Ascending aorta (tissue), 2 donors: ENCODE data around the gene LARGE1. TPM values are rescaled to one million over a fixed set of nuclear protein-coding genes. Genes with fewer than 3 reads are reported as not detected.

Source experiments
- DNase-seq, 2 donors: peaks; one replicate each; pipeline ENCODE4 v3.0.0-alpha.2; 2019; ENCODE audit warnings: low spot score in 2 of 2
- H3K27ac ChIP-seq, 2 donors: fragments of 200-600 bp; sonication (generic); one replicate each; pipeline ENCODE4 v1.5.1; 2016 to 2017; ENCODE audit warnings: mild to moderate bottlenecking in 1 of 2
- H3K27me3 ChIP-seq: fragments of 200-600 bp; sonication (generic); one replicate; pipeline ENCODE4 v1.5.1; 2017
- H3K36me3 ChIP-seq, 2 donors: fragments of 200-600 bp; sonication (generic); one replicate each; pipeline ENCODE4 v1.5.1; 2016
- H3K4me1 ChIP-seq, 2 donors: fragments of 200-600 bp; sonication (generic); one replicate each; pipeline ENCODE4 v1.5.1; 2016 to 2017; ENCODE audit warnings: mild to moderate bottlenecking in 1 of 2
- H3K4me3 ChIP-seq, 2 donors: fragments of 200-600 bp; sonication (generic); one replicate each; pipeline ENCODE4 v1.5.1; 2016 to 2017; ENCODE audit warnings: mild to moderate bottlenecking in 1 of 2
- H3K9me3 ChIP-seq, 2 donors: fragments of 200-600 bp; sonication (generic); one replicate each; pipeline ENCODE4 v1.5.1; 2016
- intact Hi-C: fragments of 100-400 bp; cut with DNase I; formaldehyde crosslinking; loops from one replicate; pipeline ENCODE4 v1.15.1; 2023
- total RNA-seq: library from RNA; depleted of rRNA; stranded (reverse); fragments of >200 nt; gene quantifications from one replicate; pipeline ENCODE4 v1.1.0, GENCODE V29; 2016
- TF ChIP-seq, protein P1 (sequence below), 3 experiments: fragments of 200-600 bp in 2 of 3; fragments of 450-650 bp in 1 of 3; sonication (generic) in 2 of 3; IDR thresholded peaks; one replicate each; pipeline ENCODE4 v1.5.1; 2016 to 2019; ENCODE audit warnings: antibody characterized with exemption in 3 of 3, mild to moderate bottlenecking in 1 of 3, moderate library complexity in 1 of 3

Gene LARGE1
- total RNA-seq, 1 donor from 2014 or later: 40.6 TPM

DNA sequence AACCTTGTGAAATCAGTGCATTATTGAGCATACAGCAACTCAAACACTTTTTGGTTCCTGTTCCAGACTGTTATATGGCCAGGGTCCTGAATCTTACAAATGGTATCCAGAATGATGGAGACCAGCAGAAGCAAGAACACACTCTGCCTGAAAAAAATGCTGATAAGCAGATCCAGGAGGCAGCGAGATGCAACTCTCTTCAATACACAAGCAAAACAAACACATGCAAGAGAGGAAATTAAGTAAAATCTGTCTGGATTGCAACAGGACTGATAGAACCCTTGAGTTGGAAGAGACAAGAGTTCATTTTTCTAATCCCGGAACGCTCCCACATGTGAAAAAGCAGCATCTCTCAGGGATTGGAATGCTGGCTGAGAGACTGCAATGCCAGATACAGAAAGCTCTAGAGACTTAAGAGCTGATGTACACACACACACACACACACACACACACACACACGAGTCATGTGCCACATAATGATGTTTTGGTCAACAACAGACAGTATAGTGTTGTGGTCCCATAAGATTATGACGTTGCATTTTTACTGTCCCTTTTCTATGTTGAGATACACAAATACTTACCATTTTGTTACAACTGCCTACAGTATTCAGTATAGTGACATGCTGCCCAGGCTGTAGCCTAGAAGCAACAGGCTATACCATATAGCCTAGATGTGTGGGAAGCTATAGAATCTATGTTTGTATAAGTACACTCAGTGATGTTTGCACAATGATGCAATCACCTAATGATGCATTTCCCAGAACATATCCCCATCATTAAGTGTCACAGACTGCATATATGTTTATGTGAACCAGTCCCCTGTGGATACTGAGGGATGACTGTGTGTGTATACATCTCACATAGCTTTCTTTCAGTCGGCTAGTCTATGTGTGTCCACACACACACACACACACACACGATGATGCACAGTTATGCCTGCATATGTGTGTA lies 406.6 kb downstream of the LARGE1 start:
- no peaks in the 10 kb centered on the region for H3K4me1 ChIP-seq
- TF ChIP-seq, protein P1, sequence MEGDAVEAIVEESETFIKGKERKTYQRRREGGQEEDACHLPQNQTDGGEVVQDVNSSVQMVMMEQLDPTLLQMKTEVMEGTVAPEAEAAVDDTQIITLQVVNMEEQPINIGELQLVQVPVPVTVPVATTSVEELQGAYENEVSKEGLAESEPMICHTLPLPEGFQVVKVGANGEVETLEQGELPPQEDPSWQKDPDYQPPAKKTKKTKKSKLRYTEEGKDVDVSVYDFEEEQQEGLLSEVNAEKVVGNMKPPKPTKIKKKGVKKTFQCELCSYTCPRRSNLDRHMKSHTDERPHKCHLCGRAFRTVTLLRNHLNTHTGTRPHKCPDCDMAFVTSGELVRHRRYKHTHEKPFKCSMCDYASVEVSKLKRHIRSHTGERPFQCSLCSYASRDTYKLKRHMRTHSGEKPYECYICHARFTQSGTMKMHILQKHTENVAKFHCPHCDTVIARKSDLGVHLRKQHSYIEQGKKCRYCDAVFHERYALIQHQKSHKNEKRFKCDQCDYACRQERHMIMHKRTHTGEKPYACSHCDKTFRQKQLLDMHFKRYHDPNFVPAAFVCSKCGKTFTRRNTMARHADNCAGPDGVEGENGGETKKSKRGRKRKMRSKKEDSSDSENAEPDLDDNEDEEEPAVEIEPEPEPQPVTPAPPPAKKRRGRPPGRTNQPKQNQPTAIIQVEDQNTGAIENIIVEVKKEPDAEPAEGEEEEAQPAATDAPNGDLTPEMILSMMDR (IDR thresholded peaks at IDR 0.05): no peak
- no peak for DNase-seq
- no peaks in the 10 kb centered on the region for H3K36me3 ChIP-seq
- no peaks in the 10 kb centered on the region for H3K9me3 ChIP-seq
- no peaks in the 10 kb centered on the region for H3K27me3 ChIP-seq
- H3K27ac ChIP-seq: no peak overlapping the region
- intact Hi-C loops: loop anchor here (10.0 kb wide), 1 partner anchor 411 kb away; the partner anchor contains the start of gene LARGE1
- H3K4me3 ChIP-seq: no peak overlapping the region

GRCh38 chr22:33512908-33513307 lies 407.4 kb downstream of the LARGE1 start:
- TF ChIP-seq, protein P1 (IDR thresholded peaks at IDR 0.05): no peak
- Histone ChIP-seq H3K4me1 (no peaks in the 10 kb centered on the region), H3K36me3 (no peaks in the 10 kb centered on the region), H3K27ac (no peak overlapping the region), H3K4me3 (no peak overlapping the region), H3K27me3 (no peaks in the 10 kb centered on the region), H3K9me3 (no peaks in the 10 kb centered on the region)
- intact Hi-C loops: loop anchor here (10.0 kb wide), 1 partner anchor 412 kb away; the partner anchor contains the start of gene LARGE1
- DNase-seq: no peak

DNA sequence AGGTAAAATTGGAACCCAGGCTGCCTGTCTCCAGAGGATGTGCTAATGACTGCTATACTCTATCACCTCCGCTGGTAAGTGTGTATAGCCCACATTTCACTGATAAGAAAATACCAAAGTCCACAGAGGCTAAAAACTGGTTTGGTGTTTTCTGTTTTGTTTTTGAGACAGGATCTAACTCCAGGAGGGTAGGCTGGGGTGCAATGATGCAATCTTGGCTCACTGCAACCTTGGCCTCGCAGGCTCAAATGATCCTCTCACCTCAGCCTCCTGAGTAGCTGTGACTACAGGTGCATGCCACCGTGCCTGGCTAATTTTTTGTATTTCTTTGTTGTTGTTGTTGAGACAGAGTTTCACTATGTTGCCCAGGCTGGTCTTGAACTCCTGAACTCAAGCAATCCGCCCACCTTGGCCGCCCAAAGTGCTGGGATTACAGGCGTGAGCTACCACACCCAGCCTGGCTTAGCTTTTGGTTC lies 409.8 kb downstream of the LARGE1 start:
- Histone ChIP-seq H3K4me3 (no peak overlapping the region), H3K36me3 (no peaks in the 10 kb centered on the region), H3K27me3 (no peaks in the 10 kb centered on the region), H3K9me3 (no peaks in the 10 kb centered on the region), H3K27ac (no peak overlapping the region), H3K4me1 (no peaks in the 10 kb centered on the region)
- TF ChIP-seq, protein P1 (IDR thresholded peaks at IDR 0.05): no peak
- intact Hi-C loops: loop anchor here (10.0 kb wide), 1 partner anchor 414 kb away; the partner anchor contains the start of gene LARGE1
- no peak for DNase-seq

DNA sequence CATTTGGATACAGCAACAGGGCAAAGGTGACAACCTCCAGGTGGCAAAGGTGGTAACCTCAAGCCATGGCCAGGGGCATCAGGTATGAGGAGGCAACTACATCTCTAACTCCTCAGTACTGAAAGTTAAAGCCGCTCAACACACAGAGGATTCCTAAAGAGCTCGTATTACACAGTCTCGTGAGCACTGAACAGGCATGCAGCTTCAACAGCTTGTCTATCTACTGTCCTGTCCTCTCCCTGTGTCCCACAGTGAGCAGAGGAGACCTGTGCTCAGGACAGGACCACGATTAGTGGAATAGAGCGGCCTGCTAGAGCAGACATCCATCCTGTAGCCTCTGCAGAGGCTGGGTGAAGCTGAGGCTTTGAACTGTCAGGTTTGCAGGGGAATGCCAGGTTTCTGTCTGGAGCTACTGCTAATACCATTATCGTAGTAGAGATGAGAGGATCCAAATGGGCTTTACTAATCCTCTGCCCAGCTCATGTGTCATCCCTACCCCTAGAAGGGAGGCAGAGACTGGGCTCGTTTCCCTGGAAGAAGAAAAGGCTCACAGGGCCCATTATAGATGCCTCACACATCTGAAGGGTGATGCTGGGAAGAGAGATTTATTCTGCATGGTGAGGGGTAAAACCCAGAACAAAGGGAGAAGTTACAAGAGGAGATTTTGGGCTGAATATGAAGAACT lies 415.2 kb downstream of the LARGE1 start:
- Histone ChIP-seq H3K4me3 (no peak overlapping the region), H3K9me3 (no peaks in the 10 kb centered on the region), H3K4me1 (no peaks in the 10 kb centered on the region), H3K27ac (no peak overlapping the region), H3K36me3 (no peaks in the 10 kb centered on the region), H3K27me3 (no peaks in the 10 kb centered on the region)
- intact Hi-C loops: no loop called here
- TF ChIP-seq, protein P1 (IDR thresholded peaks at IDR 0.05): no peak
- no peak for DNase-seq

GRCh38 chr22:33496112-33496511 lies 424.2 kb downstream of the LARGE1 start:
- H3K4me1 ChIP-seq: no peaks in the 10 kb centered on the region
- H3K9me3 ChIP-seq: no peaks in the 10 kb centered on the region
- no peak for DNase-seq
- TF ChIP-seq, protein P1 (IDR thresholded peaks at IDR 0.05): no peak
- intact Hi-C loops: no loop called here
- H3K4me3 ChIP-seq: no peak overlapping the region
- no peaks in the 10 kb centered on the region for H3K27me3 ChIP-seq
- H3K27ac ChIP-seq: no peak overlapping the region
- H3K36me3 ChIP-seq: no peaks in the 10 kb centered on the region
